Muscle layer of colon (tissue), 2 donors: ENCODE results near the gene EHD1.

ENCODE experiments used
- H3K27ac ChIP-seq: one replicate; pipeline ENCODE4 v1.7.0; 2013; ENCODE audit warnings: low read depth, mild to moderate bottlenecking, low read length, moderate library complexity
- H3K27me3 ChIP-seq, 2 donors: one replicate each; pipeline ENCODE4 v1.7.0; 2013; ENCODE audit warnings: low read length in 2 of 2, mild to moderate bottlenecking in 2 of 2; ENCODE audit not compliant: insufficient read depth in 2 of 2, control insufficient read depth in 1 of 2
- H3K36me3 ChIP-seq: one replicate; pipeline ENCODE4 v1.7.0; 2013; ENCODE audit warnings: mild to moderate bottlenecking, low read length; ENCODE audit not compliant: insufficient read depth
- H3K4me1 ChIP-seq: one replicate; pipeline ENCODE4 v1.7.0; 2013; ENCODE audit warnings: mild to moderate bottlenecking, low read length; ENCODE audit not compliant: insufficient read depth
- H3K4me3 ChIP-seq, 2 donors: one replicate each; pipeline ENCODE4 v1.7.0; 2013; ENCODE audit warnings: low read length in 2 of 2, low read depth in 1 of 2, mild to moderate bottlenecking in 1 of 2, moderate library complexity in 1 of 2
- H3K9ac ChIP-seq: one replicate; pipeline ENCODE4 v1.7.0; 2013; ENCODE audit warnings: low read length
- H3K9me3 ChIP-seq: one replicate; pipeline ENCODE4 v1.7.0; 2013; ENCODE audit warnings: mild to moderate bottlenecking, low read length
- donor health status: abdominal sarcoma.
- donor health status: Adenocarcinoma of cecum.

Gene EHD1

GRCh38 chr11:64843686-64844329 is 34.6 kb downstream of the EHD1 start:
- no peaks in the 10 kb centered on the region for H3K9me3 ChIP-seq
- H3K36me3 ChIP-seq: no peaks in the 10 kb centered on the region
- H3K9ac ChIP-seq: no peak overlapping the region
- H3K27ac ChIP-seq: no peak overlapping the region
- no peak overlapping the region for H3K4me3 ChIP-seq
- peaks cover 0 to 4% of the 10 kb centered on the region in 2 donors for H3K27me3 ChIP-seq
- H3K4me1 ChIP-seq: peaks cover 15% of the 10 kb centered on the region

GRCh38 chr11:64842851-64843685 is 35.4 kb downstream of the EHD1 start:
- Histone ChIP-seq H3K27ac (no peak overlapping the region), H3K9me3 (no peaks in the 10 kb centered on the region), H3K36me3 (no peaks in the 10 kb centered on the region), H3K9ac (no peak overlapping the region), H3K27me3 (peaks cover 0 to 4% of the 10 kb centered on the region in 2 donors), H3K4me3 (no peak overlapping the region), H3K4me1 (peaks cover 9% of the 10 kb centered on the region)

- Histone ChIP-seq H3K27ac (no peak overlapping the region), H3K9ac (no peak overlapping the region), H3K36me3 (no peaks in the 10 kb centered on the region), H3K4me1 (peaks cover 7% of the 10 kb centered on the region), H3K4me3 (no peak overlapping the region), H3K27me3 (peaks cover 0 to 4% of the 10 kb centered on the region in 2 donors), H3K9me3 (no peaks in the 10 kb centered on the region)
These were observed 36.1 kb downstream of the EHD1 start for GRCh38 chr11:64842366-64842759.

GRCh38 chr11:64841592-64842365 is 36.6 kb downstream of the EHD1 start:
- Histone ChIP-seq H3K36me3 (no peaks in the 10 kb centered on the region), H3K9me3 (no peaks in the 10 kb centered on the region), H3K4me1 (peaks cover 5% of the 10 kb centered on the region), H3K27ac (no peak overlapping the region), H3K27me3 (peaks cover 0 to 4% of the 10 kb centered on the region in 2 donors), H3K9ac (no peak overlapping the region), H3K4me3 (no peak overlapping the region)

GRCh38 chr11:64839887-64840782 is 38.3 kb downstream of the EHD1 start:
- Histone ChIP-seq H3K4me1 (peaks cover 5% of the 10 kb centered on the region), H3K27ac (no peak overlapping the region), H3K4me3 (no peak overlapping the region), H3K9me3 (no peaks in the 10 kb centered on the region), H3K36me3 (no peaks in the 10 kb centered on the region), H3K9ac (no peak overlapping the region), H3K27me3 (peaks cover 0 to 4% of the 10 kb centered on the region in 2 donors)

- Histone ChIP-seq H3K4me1 (peaks cover 5% of the 10 kb centered on the region), H3K27me3 (no peaks in the 10 kb centered on the region), H3K36me3 (no peaks in the 10 kb centered on the region), H3K4me3 (no peak overlapping the region), H3K9ac (no peak overlapping the region), H3K9me3 (no peaks in the 10 kb centered on the region), H3K27ac (no peak overlapping the region)
These were observed 39.1 kb downstream of the EHD1 start for GRCh38 chr11:64839335-64839734.

- H3K4me1 ChIP-seq: no peaks in the 10 kb centered on the region
- no peaks in the 10 kb centered on the region for H3K9me3 ChIP-seq
- no peaks in the 10 kb centered on the region for H3K36me3 ChIP-seq
- no peak overlapping the region for H3K27ac ChIP-seq
- H3K4me3 ChIP-seq: no peak overlapping the region
- no peaks in the 10 kb centered on the region for H3K27me3 ChIP-seq
- no peak overlapping the region for H3K9ac ChIP-seq
These were observed 39.7 kb downstream of the EHD1 start for GRCh38 chr11:64838600-64839334.

GRCh38 chr11:64837887-64838351 is 40.5 kb downstream of the EHD1 start:
- Histone ChIP-seq H3K27me3 (no peaks in the 10 kb centered on the region), H3K36me3 (no peaks in the 10 kb centered on the region), H3K9ac (no peak overlapping the region), H3K27ac (no peak overlapping the region), H3K4me3 (no peak overlapping the region), H3K9me3 (no peaks in the 10 kb centered on the region), H3K4me1 (no peaks in the 10 kb centered on the region)

- Histone ChIP-seq H3K36me3 (no peaks in the 10 kb centered on the region), H3K9me3 (no peaks in the 10 kb centered on the region), H3K4me3 (no peak overlapping the region), H3K9ac (no peak overlapping the region), H3K27me3 (no peaks in the 10 kb centered on the region), H3K27ac (no peak overlapping the region), H3K4me1 (no peaks in the 10 kb centered on the region)
These were observed 41.9 kb downstream of the EHD1 start for GRCh38 chr11:64836448-64837072.
